Hindlimb muscle (tissue), 1 donor: Measurements from ENCODE around the gene IPO11. TPM values are rescaled to one million over a fixed set of nuclear protein-coding genes. Genes with fewer than 3 reads are reported as not detected.

Source experiments
- DNase-seq: peaks from one replicate; pipeline ENCODE4 v3.0.0-alpha.2; 2013
- polyA plus RNA-seq: library from polyadenylated mRNA; unstranded; fragments of 120-200 nt; gene quantifications from one replicate; pipeline ENCODE4 v1.2.1, GENCODE V29; 2013; ENCODE audit not compliant: insufficient read length

IPO11 gene
- polyA plus RNA-seq, result 22.2 TPM

GRCh38 chr5:62412549-62413329 lies at the start of gene IPO11:
TSS of gene IPO11 (plus strand) at chr5:62412763. CDS start at chr5:62437280, 24,517 bp downstream.
- DNase-seq, result peak; percentile 99

- DNase-seq, result no peak
These were observed 43.5 kb upstream of the IPO11 start for GRCh38 chr5:62369039-62369438.

- DNase-seq, result no peak
These were observed 41.2 kb upstream of the IPO11 start for GRCh38 chr5:62371409-62371808.

GRCh38 chr5:62372600-62372999 lies 40.0 kb upstream of the IPO11 start:
- no peak for DNase-seq

GRCh38 chr5:62373382-62373781 lies 39.2 kb upstream of the IPO11 start:
- no peak for DNase-seq

GRCh38 chr5:62374090-62374489 lies 38.5 kb upstream of the IPO11 start:
- no peak for DNase-seq

GRCh38 chr5:62375627-62376026 lies 36.9 kb upstream of the IPO11 start:
- DNase-seq, result no peak

- DNase-seq, result no peak
These were observed 36.5 kb upstream of the IPO11 start for GRCh38 chr5:62376064-62376463.

- DNase-seq, result no peak
These were observed 27.4 kb upstream of the IPO11 start for GRCh38 chr5:62385131-62385530.

- DNase-seq, result no peak
These were observed 26.7 kb upstream of the IPO11 start for GRCh38 chr5:62385816-62386400.

GRCh38 chr5:62386824-62387223 lies 25.7 kb upstream of the IPO11 start:
- no peak for DNase-seq

GRCh38 chr5:62395210-62395950 lies 17.2 kb upstream of the IPO11 start:
- no peak for DNase-seq

GRCh38 chr5:62403411-62404250 lies 8.9 kb upstream of the IPO11 start, which contains the start of gene DIMT1:
TSS of gene DIMT1 (minus strand) at chr5:62403905. CDS start at chr5:62403772, 133 bp downstream.
- peak; percentile 97 for DNase-seq

GRCh38 chr5:62413711-62414110 lies 1.1 kb downstream of the IPO11 start:
- no peak for DNase-seq

- DNase-seq, result no peak
These were observed 6.0 kb downstream of the IPO11 start for GRCh38 chr5:62418462-62419076.

GRCh38 chr5:62419609-62420008 lies 7.0 kb downstream of the IPO11 start:
- no peak for DNase-seq

GRCh38 chr5:62421414-62421813 lies 8.9 kb downstream of the IPO11 start:
- DNase-seq, result no peak

GRCh38 chr5:62424763-62425162 lies 12.2 kb downstream of the IPO11 start:
- DNase-seq, result no peak

GRCh38 chr5:62431735-62432620 lies 19.4 kb downstream of the IPO11 start:
- DNase-seq, result no peak

- DNase-seq, result no peak
These were observed 20.1 kb downstream of the IPO11 start for GRCh38 chr5:62432621-62433064.

GRCh38 chr5:62448528-62448927 lies 36.0 kb downstream of the IPO11 start:
- DNase-seq, result no peak
